SU-DHL-6 (cell line): ENCODE data around the gene HGS.

Experiments
- CTCF ChIP-seq: fragments of 200-600 bp; sonication (generic); IDR thresholded peaks from one replicate; pipeline ENCODE4 v1.5.1; 2017; ENCODE audit warnings: antibody characterized with exemption, mild to moderate bottlenecking, low read length, moderate library complexity; ENCODE audit not compliant: insufficient read depth, poor library complexity, severe bottlenecking
- EZH2phosphoT487 ChIP-seq: fragments of 200-600 bp; sonication (generic), shearing (Covaris generic); conservative IDR thresholded peaks from 2 replicates; pipeline ENCODE4 v1.6.1; 2018; ENCODE audit warnings: mild to moderate bottlenecking, antibody characterized with exemption, low read length, moderate library complexity, mixed read lengths

GRCh38 chr17:81680150-81680549 lies 3.7 kb upstream of the HGS start:
- TF ChIP-seq CTCF (no peak), EZH2phosphoT487 (no peak)
